NCI-H748 (cell line): ENCODE measurements around the gene IMPG2.

Source experiments
- DNase-seq: peaks from one replicate; lab custom pipeline; 2025; ENCODE audit not compliant: unreplicated experiment; lab: John Stamatoyannopoulos, UW

IMPG2 gene

GRCh38 chr3:101243285-101244211 is 76.8 kb downstream of the IMPG2 start:
- DNase-seq, result no peak

- no peak for DNase-seq
Observed at GRCh38 chr3:101240719-101241399, 79.5 kb downstream of the IMPG2 start.

GRCh38 chr3:101235048-101235447 is 85.3 kb downstream of the IMPG2 start:
- no peak for DNase-seq

GRCh38 chr3:101230618-101231017 is 89.8 kb downstream of the IMPG2 start:
- DNase-seq, result no peak

GRCh38 chr3:101229681-101230080 is 90.7 kb downstream of the IMPG2 start:
- DNase-seq, result no peak

- no peak for DNase-seq
Observed at GRCh38 chr3:101228441-101228840, 91.9 kb downstream of the IMPG2 start.

GRCh38 chr3:101224739-101225138 is 95.6 kb downstream of the IMPG2 start:
- no peak for DNase-seq

GRCh38 chr3:101223016-101223415 is 97.4 kb downstream of the IMPG2 start:
- no peak for DNase-seq

GRCh38 chr3:101219842-101220560 is 100.4 kb downstream of the IMPG2 start:
- DNase-seq, result no peak

- no peak for DNase-seq
Observed at GRCh38 chr3:101217472-101218245, 102.7 kb downstream of the IMPG2 start.

- no peak for DNase-seq
Observed at GRCh38 chr3:101216710-101217465, 103.5 kb downstream of the IMPG2 start.

- DNase-seq, result no peak
Observed at GRCh38 chr3:101212730-101213129, 107.6 kb downstream of the IMPG2 start.

GRCh38 chr3:101204246-101204645 is 116.1 kb downstream of the IMPG2 start:
- DNase-seq, result no peak

- DNase-seq, result no peak
Observed at GRCh38 chr3:101203411-101203810, 117.0 kb downstream of the IMPG2 start.

- no peak for DNase-seq
Observed at GRCh38 chr3:101202640-101203039, 117.7 kb downstream of the IMPG2 start.

GRCh38 chr3:101200461-101200860 is 119.9 kb downstream of the IMPG2 start:
- DNase-seq, result no peak

GRCh38 chr3:101195951-101196713 is 124.2 kb downstream of the IMPG2 start:
- DNase-seq, result peak; percentile 50

GRCh38 chr3:101194392-101194791 is 126.0 kb downstream of the IMPG2 start:
- DNase-seq, result no peak

GRCh38 chr3:101193957-101194356 is 126.4 kb downstream of the IMPG2 start:
- no peak for DNase-seq
